Measurements from ENCODE around the gene GJE1. TPM values are rescaled to one million over a fixed set of nuclear protein-coding genes. Genes with fewer than 3 reads are reported as not detected.

GJE1 gene
- total RNA-seq, 1 donor from 2014 or later: not detected

DNA sequence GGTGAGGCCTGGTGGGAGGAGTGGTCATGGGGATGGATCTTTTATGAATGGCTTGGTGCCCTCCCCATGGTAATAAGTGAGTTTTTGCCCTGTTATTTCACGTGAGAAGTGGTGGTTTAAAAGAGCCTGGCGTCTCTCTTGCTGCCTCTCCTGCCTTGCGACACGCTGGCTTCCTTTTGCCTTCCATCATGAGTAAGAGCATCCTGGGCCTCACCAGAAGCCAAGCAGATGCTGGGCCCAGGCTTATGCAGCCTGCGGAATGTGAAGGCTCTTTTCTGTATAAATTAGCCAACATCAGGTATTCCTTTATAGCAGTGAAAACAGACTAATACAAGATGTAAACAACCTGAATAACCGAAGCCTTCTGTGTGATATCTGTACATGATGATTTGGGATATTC, 42.0 kb downstream of the GJE1 start:
- H3K27me3 Mint-ChIP-seq: no peaks in the 10 kb centered on the region
- intact Hi-C loops (cut with micrococcal nuclease): no loop called here
- no peak overlapping the region for H3K4me3 Mint-ChIP-seq
- no peak for DNase-seq
- H3K9me3 Mint-ChIP-seq: no peaks in the 10 kb centered on the region
- no peak overlapping the region for H3K27ac Mint-ChIP-seq
- peaks cover 55% of the 10 kb centered on the region for H3K36me3 Mint-ChIP-seq (ENCODE audit: low read depth)
- H3K4me1 Mint-ChIP-seq: no peaks in the 10 kb centered on the region

GRCh38 chr6:142178129-142178528, 45.4 kb downstream of the GJE1 start:
- Mint-ChIP-seq H3K4me1 (no peaks in the 10 kb centered on the region), H3K27me3 (no peaks in the 10 kb centered on the region), H3K27ac (no peak overlapping the region), H3K36me3 (ENCODE audit: low read depth) (peaks cover 48% of the 10 kb centered on the region), H3K4me3 (no peak overlapping the region), H3K9me3 (no peaks in the 10 kb centered on the region)
- intact Hi-C loops (cut with micrococcal nuclease): no loop called here
- no peak for DNase-seq

DNA sequence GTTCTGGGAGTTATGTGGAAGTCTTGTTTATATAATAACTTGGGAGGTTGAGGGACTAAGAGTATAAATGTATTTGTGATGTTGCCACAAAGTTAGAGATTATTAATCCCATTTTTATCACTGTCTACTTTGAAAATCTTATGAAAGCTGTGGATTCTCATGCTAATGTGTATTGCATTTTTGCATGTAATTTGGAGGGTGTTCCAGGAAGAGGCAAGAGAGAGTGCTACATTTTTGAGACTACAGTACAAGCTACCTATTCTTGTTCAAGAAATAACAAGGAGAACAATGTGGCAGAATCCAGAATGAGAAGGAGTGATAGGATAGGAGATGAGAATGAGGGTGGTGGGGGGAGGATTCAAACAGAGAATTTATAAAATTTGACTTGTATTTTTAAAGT, 49.3 kb downstream of the GJE1 start:
- DNase-seq: no peak
- H3K27me3 Mint-ChIP-seq: no peaks in the 10 kb centered on the region
- H3K4me1 Mint-ChIP-seq: peaks cover 2% of the 10 kb centered on the region
- H3K4me3 Mint-ChIP-seq: no peak overlapping the region
- peaks cover 30% of the 10 kb centered on the region for H3K36me3 Mint-ChIP-seq (ENCODE audit: low read depth)
- intact Hi-C loops (cut with micrococcal nuclease): no loop called here
- no peaks in the 10 kb centered on the region for H3K9me3 Mint-ChIP-seq
- H3K27ac Mint-ChIP-seq: no peak overlapping the region

DNA sequence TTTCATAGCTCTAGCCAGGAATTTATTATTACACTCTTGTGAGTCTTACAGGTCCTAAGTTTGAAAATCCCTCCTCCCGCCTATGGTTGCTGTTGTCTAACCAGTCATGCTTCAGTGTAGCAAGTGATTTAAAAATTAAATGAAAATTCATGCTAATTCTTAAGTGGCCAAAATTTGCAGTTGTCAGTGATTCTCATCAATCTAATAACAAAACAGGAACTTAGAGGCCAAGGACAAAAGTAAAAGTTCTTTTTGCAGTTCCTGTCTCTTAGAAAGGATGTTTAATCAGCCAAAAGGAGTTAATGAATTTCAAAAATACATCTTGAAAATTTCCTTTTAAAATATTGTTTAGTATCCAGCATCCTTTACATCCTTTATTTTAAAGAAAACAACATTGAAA, 50.6 kb downstream of the GJE1 start:
- H3K36me3 Mint-ChIP-seq (ENCODE audit: low read depth): peaks cover 20% of the 10 kb centered on the region
- intact Hi-C loops (cut with micrococcal nuclease): no loop called here
- H3K27ac Mint-ChIP-seq: no peak overlapping the region
- H3K27me3 Mint-ChIP-seq: no peaks in the 10 kb centered on the region
- H3K4me1 Mint-ChIP-seq: peaks cover 2% of the 10 kb centered on the region
- H3K4me3 Mint-ChIP-seq: no peak overlapping the region
- DNase-seq: no peak
- no peaks in the 10 kb centered on the region for H3K9me3 Mint-ChIP-seq

DNA sequence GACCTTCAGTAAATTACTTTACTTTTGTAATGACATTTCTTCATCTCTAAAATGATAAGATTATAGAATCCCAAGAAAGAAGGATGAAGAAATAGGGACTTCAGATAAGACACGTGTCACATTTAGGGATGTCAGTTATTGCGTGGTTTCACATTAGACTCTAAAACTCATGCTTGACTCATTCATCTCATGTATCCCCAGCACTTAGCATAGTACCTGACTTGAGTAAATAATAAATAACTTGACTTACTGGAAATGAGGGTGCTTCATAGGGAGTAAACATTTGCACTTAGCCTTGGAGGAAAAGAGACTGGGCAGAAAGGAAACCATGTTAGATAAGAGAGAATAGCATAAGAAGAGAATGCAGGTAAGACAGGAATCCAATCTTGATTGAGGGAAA, 51.6 kb downstream of the GJE1 start:
- H3K27ac Mint-ChIP-seq: no peak overlapping the region
- H3K36me3 Mint-ChIP-seq (ENCODE audit: low read depth): peaks cover 21% of the 10 kb centered on the region
- intact Hi-C loops (cut with micrococcal nuclease): no loop called here
- H3K9me3 Mint-ChIP-seq: no peaks in the 10 kb centered on the region
- DNase-seq: no peak
- H3K4me3 Mint-ChIP-seq: no peak overlapping the region
- peaks cover 2% of the 10 kb centered on the region for H3K4me1 Mint-ChIP-seq
- no peaks in the 10 kb centered on the region for H3K27me3 Mint-ChIP-seq

Other genes starting within 250 kb of the GJE1 start
- gene NMBR, start 14.2 kb downstream of the GJE1 start, total RNA-seq: not detected in 2 replicates
- 52.6 and 54.0 TPM in 2 replicates for gene VTA1, start 14.3 kb downstream of the GJE1 start, total RNA-seq
- not detected in 2 replicates for gene ADGRG6, start 169.1 kb downstream of the GJE1 start, total RNA-seq

Data from activated CD4-positive, alpha-beta T cell treated with anti-CD3 and anti-CD28 coated beads, Interleukin-2, amount 10 ng/mL, durations not matched to agents 24 days and 14 days (primary cell).